PC-9 (cell line): ENCODE data around the gene TATDN2. TPM values are rescaled to one million over a fixed set of nuclear protein-coding genes. Genes with fewer than 3 reads are reported as not detected.

Experiments
- BruUV-seq: library from RNA; stranded (reverse); fragments of 400-500 nt; replicated peaks from 2 replicates; lab custom pipeline; 2021; lab: Mats Ljungman, UMichigan
- CTCF ChIA-PET: fragments of 300-600 bp; sonication (Branson Sonifier 250); formaldehyde crosslinking; loops from one replicate; lab custom pipeline; 2022; ENCODE audit warnings: antibody characterized with exemption; lab: Charles Lee
- POLR2A ChIA-PET: fragments of 300-600 bp; sonication (Branson Sonifier 250); formaldehyde crosslinking; loops from one replicate; lab custom pipeline; 2022; ENCODE audit warnings: antibody characterized with exemption; ENCODE audit not compliant: unreplicated experiment; lab: Charles Lee
- DNase-seq, 2 experiments: peaks; one replicate each; pipeline versions ENCODE4 v3.0.0 to v3.0.0-alpha.2; 2015 to 2022; ENCODE audit warnings: mixed read lengths in 1 of 2
- H2AFZ ChIP-seq: fragments of 200-600 bp; sonication (generic); 2 replicates; pipeline ENCODE4 v1.8.1; 2017; ENCODE audit warnings: antibody characterized with exemption
- H3F3A ChIP-seq: fragments of 200-600 bp; sonication (generic); 2 replicates; pipeline ENCODE4 v1.8.1; 2017; ENCODE audit warnings: antibody characterized with exemption, mild to moderate bottlenecking, low read depth; ENCODE audit not compliant: insufficient read depth
- H3K27ac ChIP-seq: fragments of 200-600 bp; sonication (generic); 2 replicates; pipeline ENCODE4 v1.6.1; 2016; ENCODE audit warnings: mixed run types
- H3K27me3 ChIP-seq: fragments of 200-600 bp; sonication (generic); 2 replicates; pipeline ENCODE4 v1.6.1; 2016; ENCODE audit warnings: low read depth, mixed run types; ENCODE audit not compliant: insufficient read depth
- H3K36me3 ChIP-seq: fragments of 200-600 bp; sonication (generic); 2 replicates; pipeline ENCODE4 v1.6.1; 2016; ENCODE audit warnings: low read depth, mixed run types
- H3K4me1 ChIP-seq: fragments of 200-600 bp; sonication (generic); replicated peaks from 2 replicates; pipeline ENCODE4 v1.6.1; 2016; ENCODE audit warnings: mixed run types; ENCODE audit not compliant: insufficient read depth
- H3K4me2 ChIP-seq: fragments of 200-600 bp; sonication (generic); 2 replicates; pipeline ENCODE4 v1.6.1; 2017; ENCODE audit warnings: mixed run types
- H3K4me3 ChIP-seq: fragments of 200-600 bp; sonication (generic); 2 replicates; pipeline ENCODE4 v1.6.1; 2016; ENCODE audit warnings: mixed run types
- H3K79me2 ChIP-seq: fragments of 200-600 bp; sonication (generic); 2 replicates; pipeline ENCODE4 v1.6.1; 2017; ENCODE audit warnings: low read depth, mixed run types
- H3K9me2 ChIP-seq: fragments of 200-600 bp; sonication (generic); 2 replicates; pipeline ENCODE4 v1.8.1; 2017; ENCODE audit warnings: mild to moderate bottlenecking; ENCODE audit not compliant: insufficient read depth
- H3K9me3 ChIP-seq: fragments of 200-600 bp; sonication (generic); 2 replicates; pipeline ENCODE4 v1.8.1; 2016; ENCODE audit warnings: low read depth; ENCODE audit not compliant: insufficient read depth
- H4K20me1 ChIP-seq: fragments of 200-600 bp; sonication (generic); 2 replicates; pipeline ENCODE4 v1.8.1; 2017; ENCODE audit not compliant: insufficient read depth
- CTCF ChIP-seq: fragments of 200-600 bp; sonication (generic); conservative IDR thresholded peaks from 2 replicates; pipeline ENCODE4 v1.6.1; 2017; ENCODE audit warnings: mixed run types, antibody characterized with exemption, mild to moderate bottlenecking, moderate library complexity
- EZH2 ChIP-seq: fragments of 200-600 bp; sonication (generic); IDR thresholded peaks from 2 replicates; pipeline ENCODE4 v1.8.0; 2017; ENCODE audit warnings: antibody characterized with exemption, low read depth
- intact Hi-C: fragments of 100-400 bp; cut with micrococcal nuclease; formaldehyde crosslinking; loops from one replicate; pipeline ENCODE4 v1.10.0; 2022; ENCODE audit not compliant: unreplicated experiment
- total RNA-seq: library from RNA; stranded (reverse); gene quantifications from 2 replicates; pipeline ENCODE4 v1.2.3, GENCODE V29; 2021

Gene TATDN2
- total RNA-seq, 1 experiment from 2014 or later, result 34.0 TPM

- peaks cover 15% of the 10 kb centered on the region for H4K20me1 ChIP-seq
- no peak overlapping the region for H3K4me2 ChIP-seq
- no peak overlapping the region for H2AFZ ChIP-seq
- no peaks in the 10 kb centered on the region for H3K9me2 ChIP-seq
- H3K27ac ChIP-seq, result no peak overlapping the region
- no peak for DNase-seq
- H3K4me3 ChIP-seq, result no peak overlapping the region
- H3K79me2 ChIP-seq, result peaks cover 14% of the 10 kb centered on the region
- no TSS peak for BruUV-seq
- intact Hi-C loops, result no loop called here
- H3K4me1 ChIP-seq, result no peaks in the 10 kb centered on the region
- H3K9me3 ChIP-seq, result no peaks in the 10 kb centered on the region
- H3K27me3 ChIP-seq, result no peaks in the 10 kb centered on the region
- peaks cover 22% of the 10 kb centered on the region for H3K36me3 ChIP-seq
- no peak for TF ChIP-seq CTCF
- TF ChIP-seq EZH2, result no peak
- CTCF ChIA-PET, result no interaction called here
- POLR2A ChIA-PET, result no interaction called here
- H3F3A ChIP-seq, result peaks cover 3% of the 10 kb centered on the region; the same call in 1 of the 2 replicates
Measured at GRCh38 chr3:10259036-10259435, 10.8 kb downstream of the TATDN2 start.

- intact Hi-C loops, result no loop called here
- Histone ChIP-seq H4K20me1 (peaks cover 18% of the 10 kb centered on the region), H3K27me3 (no peaks in the 10 kb centered on the region), H3K79me2 (peaks cover 21% of the 10 kb centered on the region), H3K4me2 (no peak overlapping the region), H3K9me2 (no peaks in the 10 kb centered on the region), H2AFZ (no peak overlapping the region), H3K9me3 (no peaks in the 10 kb centered on the region), H3K36me3 (peaks cover 22% of the 10 kb centered on the region), H3K4me1 (no peaks in the 10 kb centered on the region), H3K4me3 (no peak overlapping the region), H3K27ac (no peak overlapping the region), H3F3A (peaks cover 3% of the 10 kb centered on the region; the same call in 1 of the 2 replicates)
- TF ChIP-seq CTCF, result no peak
- TF ChIP-seq EZH2, result no peak
- POLR2A ChIA-PET, result no interaction called here
- CTCF ChIA-PET, result no interaction called here
- BruUV-seq, result no TSS peak
- no peak for DNase-seq
Measured at GRCh38 chr3:10259798-10260197, 11.5 kb downstream of the TATDN2 start.

GRCh38 chr3:10260211-10260701 lies 12.0 kb downstream of the TATDN2 start:
- POLR2A ChIA-PET, result no interaction called here
- Histone ChIP-seq H3K4me1 (no peaks in the 10 kb centered on the region), H3K27ac (no peak overlapping the region), H2AFZ (no peak overlapping the region), H3F3A (peaks cover 3% of the 10 kb centered on the region; the same call in 1 of the 2 replicates), H3K4me3 (no peak overlapping the region), H3K9me3 (no peaks in the 10 kb centered on the region), H3K9me2 (no peaks in the 10 kb centered on the region), H4K20me1 (peaks cover 15% of the 10 kb centered on the region), H3K4me2 (no peak overlapping the region), H3K27me3 (no peaks in the 10 kb centered on the region), H3K36me3 (peaks cover 22% of the 10 kb centered on the region), H3K79me2 (peaks cover 21% of the 10 kb centered on the region)
- no peak for TF ChIP-seq CTCF
- no peak for TF ChIP-seq EZH2
- no TSS peak for BruUV-seq
- DNase-seq, result no peak
- intact Hi-C loops, result no loop called here
- CTCF ChIA-PET, result no interaction called here
